Duodenal mucosa (tissue), 2 donors: Measurements from ENCODE around the gene TTLL5.

Experiments used
- H3K27ac ChIP-seq: one replicate; pipeline ENCODE4 v1.7.0; 2013; ENCODE audit warnings: low read depth, low read length
- H3K27me3 ChIP-seq, 2 donors: one replicate each; pipeline ENCODE4 v1.7.0; 2013; ENCODE audit warnings: low read length in 2 of 2, control low read depth in 1 of 2; ENCODE audit not compliant: insufficient read depth in 2 of 2, control insufficient read depth in 1 of 2
- H3K36me3 ChIP-seq, 2 donors: one replicate each; pipeline ENCODE4 v1.7.0; 2013; ENCODE audit warnings: low read length in 2 of 2, control low read depth in 1 of 2; ENCODE audit not compliant: insufficient read depth in 2 of 2, control insufficient read depth in 1 of 2
- H3K4me1 ChIP-seq, 2 donors: one replicate each; pipeline ENCODE4 v1.7.0; 2013; ENCODE audit warnings: low read length in 2 of 2, control low read depth in 1 of 2; ENCODE audit not compliant: insufficient read depth in 2 of 2, control insufficient read depth in 1 of 2
- H3K4me3 ChIP-seq, 2 donors: one replicate each; pipeline ENCODE4 v1.7.0; 2013; ENCODE audit warnings: low read length in 2 of 2, low read depth in 1 of 2
- H3K9ac ChIP-seq, 2 donors: one replicate each; pipeline ENCODE4 v1.7.0; 2013; ENCODE audit warnings: low read length in 2 of 2, low read depth in 1 of 2
- H3K9me3 ChIP-seq, 2 donors: one replicate each; pipeline ENCODE4 v1.7.0; 2013; ENCODE audit warnings: low read length in 2 of 2, control low read depth in 1 of 2; ENCODE audit not compliant: control insufficient read depth in 1 of 2

The TTLL5 gene

DNA sequence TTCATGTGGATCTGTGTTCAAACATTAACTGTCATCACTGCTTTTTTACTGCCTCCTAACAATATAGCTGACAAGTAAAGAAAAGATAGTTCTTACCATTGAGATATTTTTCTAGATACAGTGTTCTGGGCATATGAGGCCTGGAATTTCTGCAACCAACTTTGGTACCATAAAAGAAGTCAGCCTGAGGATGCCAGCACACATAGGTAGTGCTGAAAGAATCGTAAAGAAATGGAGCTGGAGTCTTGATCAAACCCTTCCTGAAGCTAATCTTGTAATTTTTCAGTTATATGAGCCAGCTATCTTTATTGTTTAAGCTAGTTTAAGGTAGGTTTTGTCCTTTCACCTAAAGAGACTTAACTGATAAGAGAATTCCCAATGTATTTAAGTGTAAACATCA lies 11.7 kb upstream of the TTLL5 start:
- H3K36me3 ChIP-seq = peaks cover 20 to 67% of the 10 kb centered on the region in 2 donors
- no peak overlapping the region for H3K4me3 ChIP-seq
- no peaks in the 10 kb centered on the region for H3K4me1 ChIP-seq
- no peak overlapping the region for H3K27ac ChIP-seq
- no peaks in the 10 kb centered on the region for H3K27me3 ChIP-seq
- no peaks in the 10 kb centered on the region for H3K9me3 ChIP-seq
- no peak overlapping the region for H3K9ac ChIP-seq

DNA sequence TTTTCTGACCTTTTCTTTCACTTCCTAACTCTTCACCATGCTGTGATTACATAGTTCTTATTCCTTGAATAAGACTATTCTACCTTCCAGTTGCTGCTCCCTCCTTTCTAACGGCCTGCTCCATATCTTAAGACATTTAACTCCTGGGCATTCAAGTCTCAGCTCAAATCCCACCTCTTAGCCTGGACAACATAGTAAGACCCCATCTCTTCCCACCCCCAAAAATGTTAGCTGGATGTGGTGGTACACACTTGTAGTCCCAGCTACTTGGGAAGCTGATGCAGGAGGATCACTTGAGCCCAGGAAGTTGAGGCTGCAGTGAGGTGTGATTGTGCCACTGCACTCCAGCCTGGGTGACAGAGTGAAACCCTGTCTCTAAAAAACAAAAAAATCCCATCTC lies 11.3 kb upstream of the TTLL5 start:
- Histone ChIP-seq H3K27ac (no peak overlapping the region), H3K4me3 (no peak overlapping the region), H3K27me3 (no peaks in the 10 kb centered on the region), H3K36me3 (peaks cover 20 to 66% of the 10 kb centered on the region in 2 donors), H3K4me1 (no peaks in the 10 kb centered on the region), H3K9me3 (no peaks in the 10 kb centered on the region), H3K9ac (no peak overlapping the region)

DNA sequence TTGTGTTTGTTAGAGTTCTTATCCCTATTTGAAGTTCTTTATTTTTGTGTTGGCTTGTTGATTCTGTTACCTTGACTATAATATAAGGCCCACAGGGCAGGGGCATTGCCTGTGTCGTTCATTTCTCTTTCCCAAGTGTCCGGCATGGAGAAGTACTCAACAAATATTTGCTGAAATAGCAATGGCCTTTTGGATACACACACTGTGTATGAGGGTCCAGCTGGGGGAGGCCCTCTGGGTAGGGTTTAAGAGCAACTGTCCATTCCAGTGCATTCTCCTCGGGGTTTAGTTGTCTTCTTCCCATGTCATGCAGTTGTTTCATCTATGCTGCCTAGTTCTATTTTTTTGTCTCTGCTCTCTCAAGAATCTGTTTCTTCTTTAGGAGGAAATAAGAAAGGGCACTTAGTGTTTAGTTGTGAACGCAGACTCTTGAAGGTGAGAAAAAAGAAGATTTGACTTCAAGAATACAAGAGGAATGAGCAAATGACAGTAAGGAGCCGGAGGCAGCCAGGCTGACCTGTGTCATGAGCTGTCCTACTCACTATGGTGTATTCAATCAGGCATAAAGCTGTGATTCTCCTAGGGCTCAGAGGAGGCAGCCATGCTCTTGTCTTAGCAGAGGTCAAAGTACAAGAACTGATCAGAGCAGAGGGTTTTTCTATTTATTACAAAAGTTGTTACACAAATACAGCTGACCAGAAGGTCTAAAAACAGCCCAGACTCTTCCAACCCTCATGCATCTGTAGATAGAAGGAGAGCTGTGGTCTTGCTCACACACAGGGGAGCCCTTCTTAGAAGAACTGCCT lies 10.6 kb upstream of the TTLL5 start:
- Histone ChIP-seq H3K4me1 (no peaks in the 10 kb centered on the region), H3K4me3 (no peak overlapping the region), H3K27ac (no peak overlapping the region), H3K9ac (no peak overlapping the region), H3K27me3 (no peaks in the 10 kb centered on the region), H3K36me3 (peaks cover 20 to 68% of the 10 kb centered on the region in 2 donors), H3K9me3 (no peaks in the 10 kb centered on the region)

DNA sequence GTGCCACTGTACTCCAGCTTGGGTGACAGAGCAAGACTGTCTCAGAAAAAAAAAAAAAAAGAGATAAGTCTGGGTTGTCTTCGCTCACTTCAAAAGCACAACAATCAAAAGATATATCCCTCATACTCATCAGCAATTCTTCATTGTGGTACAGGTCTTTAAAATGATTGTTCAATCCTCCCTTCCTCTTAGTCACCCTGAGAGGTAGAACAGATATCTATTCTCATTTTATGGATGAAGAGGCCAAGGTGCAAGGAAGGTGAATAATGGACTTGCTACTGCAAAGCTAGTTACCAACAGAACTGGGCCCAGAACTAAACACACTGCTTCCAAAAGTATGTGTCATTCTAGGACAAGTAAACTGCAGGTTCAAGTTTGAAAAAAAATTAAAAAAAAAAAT lies 7.5 kb upstream of the TTLL5 start:
- H3K4me1 ChIP-seq = no peaks in the 10 kb centered on the region
- H3K27me3 ChIP-seq = no peaks in the 10 kb centered on the region
- H3K36me3 ChIP-seq = peaks cover 9 to 65% of the 10 kb centered on the region in 2 donors
- no peaks in the 10 kb centered on the region for H3K9me3 ChIP-seq
- H3K4me3 ChIP-seq = no peak overlapping the region
- H3K27ac ChIP-seq = no peak overlapping the region
- no peak overlapping the region for H3K9ac ChIP-seq

DNA sequence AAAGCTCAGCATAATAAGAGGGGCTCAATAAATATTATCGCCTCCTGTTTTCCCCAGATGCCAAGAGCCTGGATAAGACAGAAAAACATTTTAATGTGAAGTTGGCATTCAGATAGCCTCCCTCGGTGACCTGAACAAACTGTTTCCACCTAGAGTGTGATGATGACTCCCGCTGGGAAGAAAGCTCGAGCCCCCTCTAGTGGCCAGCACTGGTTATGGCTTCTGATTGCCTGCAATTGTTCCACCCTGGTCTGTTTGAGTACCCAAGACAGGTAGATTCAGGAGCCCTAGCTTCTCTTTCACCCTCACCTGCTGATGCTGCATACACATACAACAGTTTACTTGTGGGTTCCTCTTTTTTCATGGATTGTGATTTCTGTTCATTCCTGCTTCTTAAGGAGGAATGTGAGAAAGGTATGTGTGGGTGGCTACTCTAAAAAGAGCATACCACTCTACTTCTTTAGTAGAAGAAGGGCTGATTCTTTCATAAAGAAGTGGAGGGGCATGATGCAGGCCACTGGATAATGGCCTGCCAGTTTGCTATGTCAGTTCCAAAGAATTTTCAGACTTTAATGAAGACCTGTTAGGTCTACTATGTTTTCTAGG lies 6.8 kb upstream of the TTLL5 start:
- Histone ChIP-seq H3K9me3 (no peaks in the 10 kb centered on the region), H3K27ac (no peak overlapping the region), H3K27me3 (no peaks in the 10 kb centered on the region), H3K4me3 (no peak overlapping the region), H3K36me3 (peaks cover 9 to 62% of the 10 kb centered on the region in 2 donors), H3K4me1 (peaks cover 0 to under 1% of the 10 kb centered on the region in 2 donors), H3K9ac (no peak overlapping the region)

DNA sequence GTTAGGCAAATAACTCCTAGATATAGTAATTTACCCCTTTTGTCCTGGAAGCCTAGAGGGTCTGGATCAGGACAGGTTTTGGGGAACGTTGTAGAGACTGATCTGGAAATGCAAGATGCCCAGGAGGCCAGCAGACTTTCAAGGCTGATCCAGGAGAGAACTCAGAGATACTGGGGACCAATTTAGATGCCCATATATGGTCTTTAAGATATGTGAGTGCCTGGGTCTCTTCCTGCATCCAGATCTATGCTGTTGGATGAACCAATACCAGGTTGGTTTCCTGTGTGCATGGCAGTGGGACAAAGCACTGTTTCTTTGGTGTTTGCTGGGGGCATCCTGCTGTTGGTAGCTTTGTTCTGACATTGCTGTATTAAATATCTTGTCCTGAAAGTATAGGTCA lies 5.8 kb upstream of the TTLL5 start:
- Histone ChIP-seq H3K36me3 (peaks cover 9 to 52% of the 10 kb centered on the region in 2 donors), H3K27me3 (no peaks in the 10 kb centered on the region), H3K9me3 (no peaks in the 10 kb centered on the region), H3K4me1 (peaks cover 7 to 9% of the 10 kb centered on the region in 2 donors), H3K27ac (no peak overlapping the region), H3K9ac (no peak overlapping the region), H3K4me3 (no peak overlapping the region)

DNA sequence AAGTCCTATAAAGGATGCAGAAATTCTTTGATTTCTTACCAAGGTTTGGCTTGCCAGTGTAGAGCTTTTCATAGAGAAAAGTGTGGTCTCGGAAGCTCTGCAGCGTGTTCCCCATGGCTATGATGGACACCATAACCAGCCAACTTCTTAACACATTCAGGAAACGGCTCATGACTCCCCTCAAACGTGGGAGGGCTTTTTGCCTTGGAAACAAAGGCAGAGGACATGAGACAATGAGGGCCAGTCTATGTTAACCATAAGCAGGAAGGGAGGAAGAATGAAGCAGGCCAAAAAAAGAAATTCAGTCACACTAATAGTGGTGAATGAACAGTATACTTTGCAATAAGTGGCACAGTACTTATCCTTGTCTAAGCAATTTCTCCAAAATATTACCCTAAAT lies 3.7 kb upstream of the TTLL5 start:
- H3K27ac ChIP-seq = no peak overlapping the region

DNA sequence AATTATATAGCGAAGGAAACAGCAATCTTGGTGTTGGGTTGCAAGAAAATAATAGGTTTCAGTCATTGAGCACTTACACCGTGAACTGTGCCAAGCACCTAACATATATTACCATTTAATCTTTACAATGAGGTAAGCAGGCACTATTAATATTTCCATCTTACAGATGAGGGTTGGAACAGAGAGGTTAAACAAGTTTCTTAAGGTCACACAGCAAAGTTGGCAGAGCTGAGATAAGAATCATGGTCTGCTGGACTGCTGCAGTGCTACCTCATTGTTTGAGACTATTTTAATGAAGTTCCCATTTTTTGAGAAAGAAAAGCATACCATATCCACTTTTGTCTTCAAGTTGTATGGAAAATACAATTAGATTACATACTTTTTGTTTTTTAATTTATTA lies 2.1 kb upstream of the TTLL5 start:
- peaks cover 10 to 15% of the 10 kb centered on the region in 2 donors for H3K4me1 ChIP-seq
- H3K9ac ChIP-seq = no peak overlapping the region
- H3K36me3 ChIP-seq = peaks cover 0 to 31% of the 10 kb centered on the region in 2 donors
- no peak overlapping the region for H3K27ac ChIP-seq
- no peaks in the 10 kb centered on the region for H3K27me3 ChIP-seq
- H3K9me3 ChIP-seq = no peaks in the 10 kb centered on the region
- H3K4me3 ChIP-seq = no peak overlapping the region

More for the DNA sequence above, 3.7 kb upstream of the TTLL5 start:
- Histone ChIP-seq H3K9ac (no peak overlapping the region), H3K27me3 (no peaks in the 10 kb centered on the region), H3K36me3 (peaks cover 0 to 31% of the 10 kb centered on the region in 2 donors), H3K4me3 (no peak overlapping the region), H3K9me3 (no peaks in the 10 kb centered on the region), H3K4me1 (peaks cover 10 to 15% of the 10 kb centered on the region in 2 donors)

DNA sequence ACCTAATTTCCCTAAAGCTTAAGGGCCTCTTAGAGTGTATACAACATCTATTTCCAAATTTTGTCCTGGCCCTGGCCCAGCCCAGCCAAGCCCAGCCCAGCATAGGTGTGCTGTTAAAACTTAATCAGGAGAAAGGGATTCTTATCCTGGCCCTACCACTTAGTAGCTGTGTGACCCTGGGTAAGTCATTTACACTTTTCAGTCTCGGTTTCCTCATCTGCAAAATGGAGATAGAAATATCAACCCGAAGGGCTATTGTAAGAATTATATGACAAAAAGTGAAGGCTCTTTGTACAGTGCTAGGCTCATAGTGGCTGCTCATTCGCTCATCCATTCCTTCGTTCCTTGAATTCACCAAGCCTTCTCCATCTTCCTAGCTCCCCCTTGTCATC lies 812 bp upstream of the TTLL5 start:
- peak overlapping the region; percentile 79 to 82 for H3K4me3 ChIP-seq
- peak overlapping the region; percentile 84 for H3K27ac ChIP-seq
- H3K9ac ChIP-seq = peak overlapping the region; percentile 74 to 82
- H3K27me3 ChIP-seq = no peaks in the 10 kb centered on the region
- peaks cover 10 to 15% of the 10 kb centered on the region in 2 donors for H3K4me1 ChIP-seq
- H3K9me3 ChIP-seq = no peaks in the 10 kb centered on the region
- peaks cover 0 to 25% of the 10 kb centered on the region in 2 donors for H3K36me3 ChIP-seq

DNA sequence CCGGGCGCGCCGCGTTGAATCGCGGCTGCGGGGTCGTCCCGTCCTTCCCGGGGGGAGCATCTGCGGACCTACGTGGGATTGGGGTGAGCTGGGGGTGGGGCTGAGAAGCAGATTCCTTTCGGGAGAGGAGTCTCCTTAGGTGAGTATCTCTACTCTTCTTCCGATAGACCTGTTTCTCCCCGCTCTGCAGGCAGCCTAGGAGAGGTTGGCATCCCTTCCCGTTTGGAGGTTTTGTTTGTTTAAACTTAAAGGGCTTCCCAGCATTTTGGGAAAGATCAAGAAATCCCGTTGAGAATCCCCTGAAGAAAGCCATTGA lies 411 bp downstream of the TTLL5 start:
- Histone ChIP-seq H3K27ac (peak overlapping the region; percentile 84), H3K4me1 (peaks cover 10 to 15% of the 10 kb centered on the region in 2 donors), H3K4me3 (peak overlapping the region; percentile 79 to 82), H3K9ac (peak overlapping the region; percentile 74 to 82), H3K9me3 (no peaks in the 10 kb centered on the region), H3K27me3 (no peaks in the 10 kb centered on the region), H3K36me3 (peaks cover 0 to 16% of the 10 kb centered on the region in 2 donors)
